ENCODE results near the gene P3H2.

The P3H2 gene

GRCh38 chr3:190053919-190054672 is 66.6 kb downstream of the P3H2 start:
- no peak for DNase-seq (ENCODE audit: low read depth in 2 of 2)

- no peak for DNase-seq (ENCODE audit: low read depth in 2 of 2)
These were observed 69.1 kb downstream of the P3H2 start for GRCh38 chr3:190051641-190052040.

- DNase-seq (ENCODE audit: low read depth in 2 of 2) = no peak
These were observed 71.7 kb downstream of the P3H2 start for GRCh38 chr3:190048932-190049441.

- no peak for DNase-seq (ENCODE audit: low read depth in 2 of 2)
These were observed 75.7 kb downstream of the P3H2 start for GRCh38 chr3:190044974-190045373.

DNA sequence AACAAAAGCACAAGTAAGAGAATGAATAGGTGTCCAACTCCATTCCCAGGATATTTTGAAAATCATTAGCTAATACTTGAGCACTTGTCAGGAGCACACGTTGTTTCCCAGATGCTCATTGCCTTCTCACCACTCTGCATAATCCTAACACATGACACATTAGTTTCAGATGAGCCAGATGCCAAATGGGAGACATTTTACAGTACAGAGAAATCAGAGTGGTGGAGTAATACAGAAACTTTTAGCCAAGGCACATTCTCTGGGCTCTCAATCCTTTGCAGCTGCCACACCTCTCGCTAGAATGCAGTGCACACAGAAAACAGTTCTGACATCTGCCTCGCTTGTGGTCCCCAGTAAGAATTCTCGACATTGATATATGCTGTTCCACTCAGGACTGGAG is 76.6 kb downstream of the P3H2 start:
- DNase-seq (ENCODE audit: low read depth in 2 of 2) = no peak

- DNase-seq (ENCODE audit: low read depth in 2 of 2) = no peak
These were observed 77.0 kb downstream of the P3H2 start for GRCh38 chr3:190043741-190044140.

DNA sequence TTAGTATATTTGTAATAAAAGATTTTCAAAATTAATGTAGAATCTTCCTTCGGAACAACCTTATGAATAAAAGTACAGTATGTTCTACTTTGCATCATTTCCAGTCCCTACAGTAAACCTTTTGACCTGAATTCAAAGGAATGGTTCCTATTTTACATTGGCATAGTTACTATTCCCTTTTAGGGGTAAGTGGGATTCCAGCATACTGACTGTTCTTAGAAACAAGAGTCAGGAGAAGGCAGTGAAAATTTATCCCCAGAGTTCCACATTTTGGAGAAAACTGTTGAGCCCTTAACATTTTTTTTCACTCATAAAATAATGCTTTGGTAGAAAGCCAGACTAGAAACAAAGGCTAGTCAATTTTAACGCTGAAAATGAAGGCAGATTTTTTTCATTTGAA is 78.1 kb downstream of the P3H2 start:
- DNase-seq (ENCODE audit: low read depth in 2 of 2) = no peak

DNA sequence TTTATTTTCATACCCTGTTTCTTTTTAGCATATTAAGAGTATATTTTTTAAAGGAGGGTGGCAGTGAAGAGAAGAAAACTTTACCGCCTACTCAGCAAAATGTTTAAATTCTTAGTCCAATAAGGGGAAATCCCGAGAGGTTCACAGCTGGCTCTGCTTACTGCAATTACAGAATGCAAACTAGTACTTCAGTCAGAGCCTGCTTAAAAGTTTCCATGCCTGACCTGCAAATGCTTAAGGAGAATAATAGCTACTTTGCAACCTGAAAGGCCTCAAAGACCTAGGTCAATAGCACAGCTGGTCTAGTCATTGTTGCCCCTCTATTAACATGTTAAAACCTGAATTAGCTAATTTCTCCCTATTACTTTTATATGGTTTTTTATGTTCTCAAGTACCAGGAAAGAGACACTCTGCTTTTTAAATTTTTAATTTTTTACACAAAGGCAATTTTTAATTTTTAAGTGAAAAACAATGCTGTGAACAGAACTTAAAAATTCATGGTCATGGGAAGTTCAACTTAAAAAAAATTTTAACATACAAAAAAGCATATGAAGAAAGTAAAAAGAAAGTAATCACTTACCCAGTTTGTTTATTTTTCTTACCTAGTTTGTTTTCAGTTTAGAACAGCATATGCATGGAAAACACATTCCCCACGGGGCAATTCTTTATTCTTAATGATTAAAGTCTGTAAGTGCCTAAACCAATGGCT is 79.2 kb downstream of the P3H2 start:
- DNase-seq (ENCODE audit: low read depth in 2 of 2) = no peak

- DNase-seq (ENCODE audit: low read depth in 2 of 2) = no peak
These were observed 80.6 kb downstream of the P3H2 start for GRCh38 chr3:190040145-190040544.

DNA sequence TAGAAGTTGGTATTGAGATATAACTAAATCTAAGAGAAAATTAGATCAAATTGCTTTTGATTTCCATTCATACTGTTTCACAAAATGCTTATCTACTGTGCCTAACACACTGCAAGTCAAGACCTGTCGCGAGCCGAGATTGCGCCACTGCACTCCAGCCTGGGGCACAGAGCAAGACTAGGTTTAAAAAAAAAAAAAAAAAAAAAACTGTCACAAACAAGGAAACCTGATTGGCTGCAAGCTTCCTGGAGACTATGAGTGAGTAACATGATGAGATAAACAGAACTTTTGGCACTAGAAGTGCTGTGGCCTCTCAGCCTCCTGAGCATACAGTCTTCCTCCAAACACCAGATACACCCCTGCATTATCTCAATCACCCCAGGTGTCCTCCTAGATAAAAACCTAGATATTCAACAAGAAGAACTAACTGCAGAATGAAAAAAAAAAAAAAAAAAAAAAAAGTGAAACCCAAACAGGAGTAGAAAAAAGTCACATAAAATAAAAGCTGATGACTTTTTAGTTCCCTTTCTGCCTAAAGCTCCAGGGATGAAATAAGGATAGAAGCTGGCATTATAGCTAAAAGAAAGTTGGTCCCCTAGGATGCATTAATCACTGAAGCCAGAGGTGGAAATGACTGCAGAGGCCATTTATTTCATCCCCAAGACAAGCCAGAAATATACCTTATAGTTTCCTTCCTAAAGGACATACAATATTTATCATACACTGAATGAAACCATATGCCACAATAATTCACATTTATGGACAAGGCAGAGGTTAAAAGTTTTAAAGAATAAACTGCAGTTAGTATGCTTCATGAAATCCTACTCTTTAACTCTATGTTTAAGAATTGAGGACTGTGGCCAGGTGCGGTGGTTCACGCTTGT is 82.4 kb downstream of the P3H2 start:
- DNase-seq (ENCODE audit: low read depth in 2 of 2) = no peak

GRCh38 chr3:190036631-190037030 is 84.1 kb downstream of the P3H2 start:
- DNase-seq (ENCODE audit: low read depth in 2 of 2) = no peak

DNA sequence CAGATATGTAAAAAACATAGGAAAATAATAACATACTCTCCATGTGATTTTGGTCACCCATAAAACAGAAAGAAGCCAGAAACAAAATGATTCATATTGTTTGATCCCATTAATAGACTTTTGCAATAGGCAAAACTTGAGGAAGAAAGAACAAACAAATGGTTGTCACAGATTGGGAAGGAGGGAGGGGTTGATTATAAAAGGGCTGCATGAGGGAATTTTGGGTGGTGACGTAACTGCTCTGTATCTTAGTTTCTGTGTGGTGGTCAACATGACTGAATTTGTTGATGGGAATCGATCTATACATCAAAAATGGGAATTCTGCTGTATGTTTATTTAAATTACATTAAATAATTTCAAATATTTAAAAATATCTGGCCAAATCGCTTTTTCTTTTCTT is 86.3 kb downstream of the P3H2 start:
- no peak for DNase-seq (ENCODE audit: low read depth in 2 of 2)

DNA sequence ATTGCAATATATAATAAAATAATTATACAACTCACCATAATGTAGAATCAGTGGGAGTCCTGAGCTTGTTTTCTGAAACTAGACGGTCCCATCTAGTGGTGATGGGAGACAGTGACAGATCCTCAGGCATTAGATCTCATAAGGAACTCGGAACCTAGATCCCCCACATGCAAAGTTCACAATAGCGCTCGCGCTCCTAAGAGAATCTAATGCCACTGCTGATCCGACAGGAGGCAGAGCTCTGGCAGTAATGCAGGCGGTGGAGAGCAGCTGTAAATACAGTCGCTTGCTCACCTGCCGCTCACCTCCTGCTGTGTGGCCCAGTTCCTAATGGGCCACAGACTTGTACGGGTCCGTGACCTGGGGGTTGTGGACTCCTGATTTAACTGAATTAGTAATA is 87.8 kb downstream of the P3H2 start:
- DNase-seq (ENCODE audit: low read depth in 2 of 2) = no peak

DNA sequence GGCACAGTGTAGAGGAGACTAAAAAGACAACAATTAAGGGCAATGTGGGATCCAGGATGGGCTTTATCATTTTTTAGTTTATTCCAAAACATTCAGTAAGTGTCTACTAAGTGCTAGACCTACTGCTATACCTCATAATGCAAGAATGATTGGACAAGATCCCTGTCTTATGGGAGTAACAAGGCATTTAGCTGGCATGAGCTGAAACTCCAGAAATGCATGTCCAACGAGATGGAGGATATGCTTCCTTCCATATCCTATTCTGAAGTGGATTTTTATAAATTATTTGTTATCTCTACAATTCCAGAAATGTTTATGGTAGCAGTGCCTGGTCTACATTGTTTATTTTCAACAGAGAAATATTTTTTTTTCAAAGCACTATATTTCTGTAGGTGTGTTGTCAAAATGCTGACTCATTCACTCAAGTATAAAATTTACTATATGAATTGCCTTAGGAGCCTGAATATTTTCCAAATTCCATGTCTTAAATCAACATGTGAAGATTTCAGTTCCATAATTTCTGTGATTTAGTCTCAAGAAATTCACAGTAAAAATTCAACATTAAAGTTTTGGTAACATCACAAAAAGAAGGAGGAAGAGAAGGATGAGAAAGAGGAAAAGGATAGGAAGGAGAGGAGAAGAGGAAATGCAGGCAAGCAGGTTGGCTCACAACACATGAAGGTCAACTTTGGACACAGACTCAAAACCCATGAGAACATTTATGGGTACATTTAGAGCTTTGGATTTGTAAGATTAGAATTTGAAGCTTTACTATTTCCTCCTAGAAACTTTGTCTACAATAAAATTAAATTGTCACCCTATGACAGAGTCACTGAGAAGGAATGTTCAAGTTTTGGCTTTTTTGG is 88.6 kb downstream of the P3H2 start:
- DNase-seq (ENCODE audit: low read depth in 2 of 2) = no peak

DNA sequence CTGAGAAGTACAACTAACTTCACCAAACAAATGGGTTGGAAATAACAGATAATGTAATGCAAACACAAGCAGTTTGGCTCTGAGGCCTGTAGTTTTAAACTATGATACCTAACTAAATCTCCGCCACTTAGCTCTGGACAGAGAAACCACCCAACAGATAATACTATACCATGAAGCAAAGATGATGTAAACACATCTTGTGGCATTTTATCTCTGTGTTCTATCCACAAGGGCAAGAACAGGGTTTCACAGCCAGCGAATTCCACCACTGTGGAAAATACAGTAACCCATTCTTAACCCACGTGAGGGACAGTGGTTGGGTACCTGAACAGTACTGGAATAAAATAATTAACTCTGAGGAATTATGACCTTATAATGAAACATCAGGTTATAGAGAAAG is 93.6 kb downstream of the P3H2 start:
- no peak for DNase-seq (ENCODE audit: low read depth in 2 of 2)

GRCh38 chr3:190026154-190026553 is 94.5 kb downstream of the P3H2 start:
- no peak for DNase-seq (ENCODE audit: low read depth in 2 of 2)

- DNase-seq (ENCODE audit: low read depth in 2 of 2) = no peak
These were observed 95.8 kb downstream of the P3H2 start for GRCh38 chr3:190024912-190025311.

DNA sequence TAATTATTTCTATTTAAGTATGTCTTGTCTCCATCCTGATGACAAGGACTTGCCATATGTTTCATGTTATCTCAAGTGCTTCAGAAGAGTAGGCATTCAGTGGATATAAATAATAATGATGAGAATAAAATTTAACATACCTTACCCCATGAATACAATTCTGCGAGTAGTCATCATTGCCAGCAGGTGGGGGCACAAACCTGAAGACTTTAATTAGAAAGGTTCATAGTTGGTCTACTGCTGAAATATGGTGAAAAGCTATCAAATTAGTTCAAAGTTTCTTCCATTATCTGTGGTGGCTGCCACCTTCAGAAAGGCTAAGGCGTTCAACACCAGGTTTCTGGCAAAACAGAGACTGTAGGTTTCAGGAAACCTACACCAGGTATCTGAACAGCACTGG is 100.9 kb downstream of the P3H2 start:
- DNase-seq (ENCODE audit: low read depth in 2 of 2) = no peak

DNA sequence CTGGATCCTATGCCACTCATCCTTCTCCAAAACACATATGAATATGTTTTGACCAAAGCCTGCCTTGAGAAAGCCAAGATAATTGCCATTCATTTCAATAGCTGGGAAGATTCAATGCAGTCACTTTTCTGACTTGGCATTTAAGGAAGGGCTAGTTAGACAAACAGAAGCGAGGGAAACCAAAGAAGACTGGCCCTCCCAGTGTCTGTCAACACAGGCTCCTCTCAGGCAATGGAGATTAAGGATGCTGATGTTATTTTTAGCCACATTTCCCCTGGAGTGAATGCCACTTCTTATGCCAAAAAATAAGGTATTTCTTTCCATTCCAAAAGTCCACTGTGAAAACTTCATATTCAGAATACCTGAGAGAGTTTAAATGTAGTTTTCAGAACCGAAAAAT is 101.7 kb downstream of the P3H2 start:
- DNase-seq (ENCODE audit: low read depth in 2 of 2) = no peak

DNA sequence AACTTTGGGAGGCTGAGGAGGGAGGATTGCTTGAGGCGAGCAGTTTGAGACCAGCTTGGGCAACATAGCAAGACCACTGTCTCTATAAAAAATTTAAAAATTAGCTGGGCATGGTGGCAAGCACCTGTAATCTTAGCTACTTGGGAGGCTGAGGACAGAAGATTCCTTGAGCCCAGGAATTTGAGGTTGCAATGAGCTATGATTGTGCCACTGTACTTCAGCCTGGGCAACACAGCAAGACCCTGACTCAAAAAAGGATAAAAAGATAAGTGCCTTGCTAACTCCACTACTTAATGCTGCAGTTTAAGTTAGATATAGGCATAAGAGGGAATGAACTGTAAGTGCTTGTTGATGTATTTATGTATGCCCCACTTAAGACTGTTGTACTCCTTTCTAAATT is 102.2 kb downstream of the P3H2 start:
- DNase-seq (ENCODE audit: low read depth in 2 of 2) = no peak

- DNase-seq (ENCODE audit: low read depth in 2 of 2) = no peak
These were observed 103.0 kb downstream of the P3H2 start for GRCh38 chr3:190017521-190018288.

Data from stimulated activated CD8-positive, alpha-beta memory T cell treated with anti-CD3 and anti-CD28 coated beads, Interleukin-7, amount 100 ng/mL, for 1 hour (primary cell).